IPS-20b (cell line): ENCODE data around the gene EXOSC2.

Experiments used
- H3K27ac ChIP-seq: one replicate; pipeline ENCODE4 v1.5.1; 2013; ENCODE audit warnings: low read length
- H3K27me3 ChIP-seq: 2 replicates; pipeline ENCODE4 v1.6.1; 2013; ENCODE audit warnings: mild to moderate bottlenecking, low read length, inconsistent platforms; ENCODE audit not compliant: insufficient read depth
- H3K36me3 ChIP-seq: 2 replicates; pipeline ENCODE4 v1.6.1; 2013; ENCODE audit warnings: low read depth, mild to moderate bottlenecking, inconsistent platforms, low read length, moderate library complexity; ENCODE audit not compliant: insufficient read depth
- H3K4me1 ChIP-seq: 2 replicates; pipeline ENCODE4 v1.6.1; 2013; ENCODE audit warnings: mild to moderate bottlenecking, control low read depth, inconsistent platforms, low read length, moderate library complexity; ENCODE audit not compliant: insufficient read depth
- H3K4me3 ChIP-seq: 2 replicates; pipeline ENCODE4 v1.5.1; 2013; ENCODE audit warnings: mild to moderate bottlenecking, low read length, inconsistent platforms
- H3K9ac ChIP-seq: 2 replicates; pipeline ENCODE4 v1.6.1; 2013; ENCODE audit warnings: low read depth, mild to moderate bottlenecking, inconsistent platforms, low read length, moderate library complexity
- H3K9me3 ChIP-seq: 2 replicates; pipeline ENCODE4 v1.6.1; 2013; ENCODE audit warnings: mild to moderate bottlenecking, low read depth, low read length, inconsistent platforms; ENCODE audit not compliant: insufficient read depth

The EXOSC2 gene

DNA sequence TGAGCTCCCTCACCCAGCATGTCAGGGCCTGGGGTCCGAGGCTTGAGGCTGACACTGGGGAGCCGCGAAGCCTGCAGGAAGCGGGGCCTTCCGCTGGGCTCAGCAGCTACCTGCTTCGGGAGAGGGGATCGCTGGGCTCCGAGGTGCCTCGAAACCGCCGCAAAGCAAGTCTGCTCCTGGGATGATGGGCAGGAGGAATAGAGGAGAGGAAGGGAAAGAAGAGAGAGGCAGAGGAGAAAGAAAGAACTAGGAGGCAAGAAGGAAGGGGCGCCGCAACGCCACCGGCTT lies 30.7 kb upstream of the EXOSC2 start:
- H3K4me3 ChIP-seq = no peak overlapping the region; the same call in 1 of the 2 replicates

DNA sequence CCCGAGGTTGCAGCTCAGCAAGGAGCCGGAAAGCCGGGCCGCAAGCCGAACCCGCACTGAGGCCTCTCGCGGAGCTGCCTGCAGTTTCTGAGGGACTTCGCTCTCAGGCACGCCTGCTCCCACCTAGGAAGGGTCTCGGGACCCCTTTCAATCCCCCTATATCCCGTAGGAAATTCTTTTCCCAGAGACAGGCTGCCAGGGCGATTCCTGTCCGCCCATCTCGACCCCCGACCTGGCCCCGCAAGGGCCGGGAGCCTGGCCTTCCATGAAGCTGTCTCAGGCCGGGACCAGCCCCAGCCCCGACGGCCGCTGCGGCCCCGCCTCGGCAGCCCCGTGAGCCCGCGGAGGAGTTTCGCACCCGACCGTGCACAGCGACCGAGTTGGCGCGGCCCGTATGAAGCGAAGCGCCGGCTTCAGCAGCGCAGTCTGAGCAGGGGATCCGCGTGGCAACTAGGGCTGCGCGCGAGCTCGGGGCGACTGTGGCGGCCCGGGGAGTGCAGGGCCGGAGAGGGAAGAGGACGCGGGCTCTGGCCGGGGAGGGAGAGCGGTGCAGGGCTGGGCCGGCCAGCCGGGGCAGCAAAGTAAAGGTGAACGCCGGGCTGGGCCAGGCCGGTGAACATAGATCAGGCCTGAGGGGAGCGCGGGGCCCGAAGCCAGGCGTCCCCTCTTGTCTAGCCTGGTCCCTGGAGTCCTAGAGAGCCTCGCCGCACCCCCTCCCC lies 30.2 kb upstream of the EXOSC2 start:
- Histone ChIP-seq H3K9ac (no peak overlapping the region), H3K36me3 (no peaks in the 10 kb centered on the region), H3K27ac (no peak overlapping the region), H3K4me1 (no peaks in the 10 kb centered on the region; the same call in 1 of the 2 replicates), H3K4me3 (peak overlapping the region; percentile 53; the same call in 1 of the 2 replicates), H3K27me3 (peaks cover 100% of the 10 kb centered on the region), H3K9me3 (peaks cover 17% of the 10 kb centered on the region)

More for the DNA sequence above, 30.7 kb upstream of the EXOSC2 start:
- no peaks in the 10 kb centered on the region for H3K36me3 ChIP-seq
- H3K27ac ChIP-seq = no peak overlapping the region
- no peaks in the 10 kb centered on the region; the same call in 1 of the 2 replicates for H3K4me1 ChIP-seq
- H3K9ac ChIP-seq = no peak overlapping the region
- H3K27me3 ChIP-seq = peaks cover 100% of the 10 kb centered on the region
- peaks cover 17% of the 10 kb centered on the region for H3K9me3 ChIP-seq

DNA sequence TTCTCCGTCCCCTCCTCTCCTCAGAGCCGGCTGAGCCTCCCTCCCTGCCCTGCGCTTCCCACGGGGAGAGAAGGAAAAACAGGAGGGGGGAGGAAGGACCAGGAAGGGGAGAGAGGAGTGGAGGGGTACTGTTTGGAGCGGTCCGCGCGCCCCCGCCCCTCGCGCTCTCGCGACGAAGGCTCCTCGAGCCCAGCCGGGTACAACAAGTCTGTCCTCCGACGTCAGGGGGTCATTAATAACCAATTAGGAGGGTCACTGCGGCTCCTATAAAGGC lies 29.7 kb upstream of the EXOSC2 start:
- peak overlapping the region; percentile 53; the same call in 1 of the 2 replicates for H3K4me3 ChIP-seq
- no peaks in the 10 kb centered on the region; the same call in 1 of the 2 replicates for H3K4me1 ChIP-seq
- H3K9ac ChIP-seq = no peak overlapping the region
- H3K9me3 ChIP-seq = peaks cover 14% of the 10 kb centered on the region
- no peak overlapping the region for H3K27ac ChIP-seq
- H3K27me3 ChIP-seq = peaks cover 100% of the 10 kb centered on the region
- H3K36me3 ChIP-seq = no peaks in the 10 kb centered on the region

DNA sequence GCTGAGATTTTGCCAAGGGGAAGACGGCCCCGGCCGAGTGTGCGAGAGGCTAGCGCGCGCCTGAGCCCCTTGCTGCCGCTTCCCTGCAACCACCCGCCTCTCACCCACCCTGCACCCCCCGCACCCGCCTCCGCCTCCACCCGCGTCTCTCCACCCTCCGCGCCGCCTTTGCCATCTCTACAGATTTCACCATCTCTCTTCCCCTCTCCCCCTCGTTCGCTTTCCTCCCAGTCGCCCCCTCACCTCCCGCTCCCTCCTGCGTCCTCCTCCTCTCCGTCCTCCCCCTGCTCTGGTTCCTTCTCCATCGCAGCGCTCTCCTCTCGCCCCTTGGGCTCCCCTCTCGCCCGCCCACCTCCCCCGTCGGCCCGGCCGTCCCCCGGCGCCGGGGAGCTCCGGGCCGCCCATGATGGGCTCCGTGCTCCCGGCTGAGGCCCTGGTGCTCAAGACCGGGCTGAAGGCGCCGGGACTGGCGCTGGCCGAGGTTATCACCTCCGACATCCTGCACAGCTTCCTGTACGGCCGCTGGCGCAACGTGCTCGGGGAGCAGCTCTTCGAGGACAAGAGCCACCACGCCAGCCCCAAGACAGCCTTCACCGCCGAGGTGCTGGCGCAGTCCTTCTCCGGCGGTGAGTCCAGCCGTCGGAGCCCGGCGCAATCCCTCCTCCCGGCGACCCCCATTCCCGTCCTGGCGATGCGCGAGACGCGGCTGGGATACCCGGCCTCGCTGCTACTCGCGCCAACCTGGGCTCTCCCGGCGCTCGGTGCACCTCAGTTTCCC lies 29.1 kb upstream of the EXOSC2 start, which contains the start of gene PRDM12:
PRDM12 (plus strand) TSS at position 344 of the 778 bp plus-strand sequence; CDS start at position 404, 60 bp downstream.
- Histone ChIP-seq H3K36me3 (no peaks in the 10 kb centered on the region), H3K27me3 (peaks cover 96% of the 10 kb centered on the region), H3K9ac (no peak within 1 kb of the TSS), H3K4me1 (no peaks in the 10 kb centered on the region; the same call in 1 of the 2 replicates), H3K27ac (no peak within 1 kb of the TSS), H3K4me3 (peak within 1 kb of the TSS; percentile 53; the same call in 1 of the 2 replicates), H3K9me3 (peaks cover 11% of the 10 kb centered on the region)

DNA sequence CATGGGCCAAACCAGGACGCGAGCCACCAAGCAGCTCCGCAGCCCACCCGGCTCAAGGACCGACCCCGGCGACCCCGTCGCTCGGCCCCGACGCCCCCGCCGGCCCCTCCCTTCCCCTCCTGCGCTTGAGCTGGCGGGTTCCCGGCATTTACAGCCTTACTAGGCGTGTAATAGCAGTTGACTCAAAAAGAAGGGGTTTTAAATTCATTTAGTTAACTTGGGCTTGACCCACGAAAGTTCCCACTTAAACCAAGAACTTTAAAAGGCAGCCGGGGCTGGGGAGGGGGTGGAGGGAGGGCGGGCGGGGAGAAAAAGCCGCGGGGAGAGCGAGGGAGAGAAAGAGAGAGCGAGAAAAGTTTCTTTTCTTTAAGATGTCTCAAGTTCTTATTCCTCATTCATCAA lies 28.6 kb upstream of the EXOSC2 start:
- H3K27ac ChIP-seq = no peak overlapping the region
- no peaks in the 10 kb centered on the region for H3K36me3 ChIP-seq
- no peak overlapping the region for H3K9ac ChIP-seq
- no peaks in the 10 kb centered on the region; the same call in 1 of the 2 replicates for H3K4me1 ChIP-seq
- peak overlapping the region; percentile 53; the same call in 1 of the 2 replicates for H3K4me3 ChIP-seq
- H3K9me3 ChIP-seq = peaks cover 11% of the 10 kb centered on the region
- H3K27me3 ChIP-seq = peaks cover 94% of the 10 kb centered on the region

DNA sequence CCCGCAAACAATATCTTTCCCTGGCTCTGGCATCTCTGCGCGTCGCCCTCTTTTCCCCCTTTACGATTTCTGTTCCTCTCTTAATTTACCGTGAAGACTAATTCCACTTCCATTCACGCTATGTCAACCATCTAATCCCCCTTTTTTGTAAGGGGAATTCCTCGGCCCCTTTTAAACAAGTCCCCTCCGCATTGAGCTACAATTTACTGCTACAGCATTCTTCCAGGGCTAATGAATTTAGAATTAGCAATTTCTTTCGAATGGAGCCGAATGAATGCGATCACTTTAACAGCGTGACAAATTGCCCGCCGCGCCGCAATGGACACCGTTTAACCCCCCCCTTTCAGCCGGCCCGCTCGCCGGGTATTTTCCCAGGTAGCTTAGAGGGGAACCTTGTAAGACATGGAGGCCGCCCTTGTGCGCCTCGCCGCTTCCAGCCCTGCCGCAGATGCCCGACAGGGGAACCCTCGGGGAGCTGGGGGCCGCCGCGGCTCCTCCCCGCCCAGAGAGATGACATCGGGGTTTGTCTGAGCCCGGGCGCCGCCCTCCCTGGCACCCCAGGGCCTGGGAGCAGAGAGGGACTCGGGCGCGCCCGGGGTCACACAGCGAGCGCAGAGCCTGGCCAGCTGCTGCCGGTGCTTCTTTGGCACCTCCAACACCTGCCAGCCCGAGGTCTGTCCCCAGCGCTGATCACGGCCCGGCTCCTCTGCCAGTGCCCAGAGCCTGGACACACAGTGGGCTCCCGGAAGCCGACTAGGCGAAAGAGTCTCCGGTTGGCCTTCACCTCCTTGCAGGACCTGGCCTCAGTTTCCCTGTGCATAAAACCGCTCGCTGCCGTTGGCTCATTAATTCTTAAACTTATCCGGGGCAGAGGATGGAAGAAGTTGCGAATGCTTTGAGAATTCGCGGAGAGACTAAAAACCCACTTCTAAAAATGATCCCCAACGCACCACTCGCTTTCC lies 27.9 kb upstream of the EXOSC2 start:
- H3K9me3 ChIP-seq = peaks cover 11% of the 10 kb centered on the region
- peak overlapping the region; percentile 21; the same call in 1 of the 2 replicates for H3K4me3 ChIP-seq
- no peak overlapping the region for H3K9ac ChIP-seq
- H3K4me1 ChIP-seq = no peaks in the 10 kb centered on the region; the same call in 1 of the 2 replicates
- H3K36me3 ChIP-seq = no peaks in the 10 kb centered on the region
- H3K27me3 ChIP-seq = peaks cover 94% of the 10 kb centered on the region
- H3K27ac ChIP-seq = no peak overlapping the region

DNA sequence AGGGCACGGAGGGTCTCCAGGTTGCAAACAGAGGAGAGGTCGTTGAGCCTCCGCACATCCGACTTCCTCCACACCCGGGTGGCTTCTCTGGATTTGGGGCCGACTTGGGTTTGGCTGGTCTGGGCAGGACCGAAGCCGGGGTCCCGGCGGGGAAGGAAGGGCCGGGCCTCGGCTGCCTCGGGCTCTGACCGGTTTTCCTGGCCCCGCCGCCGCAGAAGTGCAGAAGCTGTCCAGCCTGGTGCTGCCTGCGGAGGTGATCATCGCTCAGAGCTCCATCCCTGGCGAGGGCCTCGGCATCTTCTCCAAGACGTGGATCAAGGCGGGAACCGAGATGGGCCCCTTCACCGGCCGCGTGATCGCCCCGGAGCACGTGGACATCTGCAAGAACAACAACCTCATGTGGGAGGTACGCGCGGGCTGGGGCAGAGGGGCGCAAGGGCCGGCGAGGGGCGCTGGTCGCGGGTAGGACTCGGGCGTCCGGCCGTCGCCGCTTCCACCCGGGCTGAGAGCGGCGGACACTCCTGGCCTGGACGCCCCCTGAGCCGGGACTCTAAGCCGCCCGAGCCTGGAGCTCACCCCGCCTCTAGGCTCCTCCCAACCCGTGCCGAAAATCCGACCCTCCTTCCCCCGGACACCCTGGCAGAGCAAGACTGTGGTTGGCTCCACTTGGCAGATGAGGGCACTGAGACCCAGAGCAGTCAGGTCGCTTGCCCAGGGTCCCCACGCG lies 27.0 kb upstream of the EXOSC2 start:
- peaks cover 11% of the 10 kb centered on the region for H3K9me3 ChIP-seq

DNA sequence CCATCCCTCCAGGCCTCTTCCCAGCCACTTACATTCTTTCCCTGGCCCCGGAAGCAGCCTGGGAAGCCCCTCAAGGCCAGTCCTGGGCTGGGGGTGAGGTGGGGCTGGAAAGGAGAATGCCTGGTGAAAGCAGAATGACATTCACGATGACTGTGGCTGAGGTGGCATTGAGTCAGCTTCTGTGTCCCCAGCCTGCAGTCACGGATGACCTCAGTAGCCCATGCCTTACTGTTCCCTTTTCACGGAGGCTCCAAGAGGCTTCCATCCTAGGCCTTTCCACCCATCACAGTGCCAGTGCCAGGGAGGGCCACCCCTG lies 26.5 kb upstream of the EXOSC2 start:
- no peaks in the 10 kb centered on the region for H3K36me3 ChIP-seq
- H3K27ac ChIP-seq = no peak overlapping the region
- H3K4me1 ChIP-seq = no peaks in the 10 kb centered on the region; the same call in 1 of the 2 replicates
- H3K9ac ChIP-seq = no peak overlapping the region
- H3K9me3 ChIP-seq = peaks cover 11% of the 10 kb centered on the region
- peaks cover 93% of the 10 kb centered on the region for H3K27me3 ChIP-seq
- H3K4me3 ChIP-seq = no peak overlapping the region

More for the DNA sequence above, 27.0 kb upstream of the EXOSC2 start:
- H3K4me1 ChIP-seq = no peaks in the 10 kb centered on the region; the same call in 1 of the 2 replicates
- H3K36me3 ChIP-seq = no peaks in the 10 kb centered on the region
- H3K9ac ChIP-seq = no peak overlapping the region
- no peak overlapping the region for H3K27ac ChIP-seq
- peak overlapping the region; percentile 40; the same call in 1 of the 2 replicates for H3K4me3 ChIP-seq
- peaks cover 93% of the 10 kb centered on the region for H3K27me3 ChIP-seq

DNA sequence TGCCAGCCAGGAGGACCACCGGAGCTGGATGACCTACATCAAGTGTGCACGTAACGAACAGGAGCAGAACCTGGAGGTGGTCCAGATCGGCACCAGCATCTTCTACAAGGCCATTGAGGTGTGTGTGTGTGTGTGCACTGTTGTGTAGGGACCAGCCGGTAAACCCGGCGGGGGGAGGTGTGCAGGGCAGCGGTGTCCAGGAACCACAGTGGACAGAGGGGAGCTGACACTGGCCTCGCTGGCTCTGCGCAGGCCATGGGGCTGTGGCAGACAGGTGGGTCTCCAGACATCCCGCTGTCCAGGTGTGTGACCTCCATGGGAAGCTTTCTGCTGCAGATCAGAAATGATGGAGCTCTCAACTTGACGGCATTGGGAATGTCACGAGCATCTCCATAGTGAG lies 25.4 kb upstream of the EXOSC2 start:
- H3K36me3 ChIP-seq = no peaks in the 10 kb centered on the region
- peaks cover 91% of the 10 kb centered on the region for H3K27me3 ChIP-seq

DNA sequence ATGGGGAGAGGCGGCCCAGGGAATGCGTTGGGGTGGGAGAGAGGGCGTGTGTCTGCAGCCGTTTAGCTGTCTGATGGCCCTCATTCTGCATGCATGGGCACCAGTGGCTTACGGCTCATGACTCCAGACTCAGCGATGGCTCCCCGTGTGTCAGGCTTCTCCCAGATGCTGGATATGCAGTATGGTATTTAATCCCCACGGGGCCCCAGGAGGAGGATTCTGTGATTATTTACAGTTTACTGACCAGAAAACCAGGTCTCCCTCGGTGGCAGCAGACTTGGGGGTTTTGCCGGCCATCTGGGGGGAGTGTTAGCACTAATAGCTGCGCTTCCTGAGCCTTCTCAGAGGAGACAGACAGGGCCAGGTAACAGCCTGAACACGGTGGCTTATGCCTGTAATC lies 24.9 kb upstream of the EXOSC2 start:
- H3K4me3 ChIP-seq = no peak overlapping the region
- peaks cover 87% of the 10 kb centered on the region for H3K27me3 ChIP-seq
- peaks cover 5% of the 10 kb centered on the region for H3K9me3 ChIP-seq
- no peaks in the 10 kb centered on the region for H3K36me3 ChIP-seq
- no peaks in the 10 kb centered on the region; the same call in 1 of the 2 replicates for H3K4me1 ChIP-seq
- no peak overlapping the region for H3K9ac ChIP-seq
- no peak overlapping the region for H3K27ac ChIP-seq

More for the DNA sequence above, 25.4 kb upstream of the EXOSC2 start:
- no peak overlapping the region for H3K27ac ChIP-seq
- peaks cover 5% of the 10 kb centered on the region for H3K9me3 ChIP-seq
- H3K4me3 ChIP-seq = no peak overlapping the region
- H3K4me1 ChIP-seq = no peaks in the 10 kb centered on the region; the same call in 1 of the 2 replicates
- H3K9ac ChIP-seq = no peak overlapping the region

DNA sequence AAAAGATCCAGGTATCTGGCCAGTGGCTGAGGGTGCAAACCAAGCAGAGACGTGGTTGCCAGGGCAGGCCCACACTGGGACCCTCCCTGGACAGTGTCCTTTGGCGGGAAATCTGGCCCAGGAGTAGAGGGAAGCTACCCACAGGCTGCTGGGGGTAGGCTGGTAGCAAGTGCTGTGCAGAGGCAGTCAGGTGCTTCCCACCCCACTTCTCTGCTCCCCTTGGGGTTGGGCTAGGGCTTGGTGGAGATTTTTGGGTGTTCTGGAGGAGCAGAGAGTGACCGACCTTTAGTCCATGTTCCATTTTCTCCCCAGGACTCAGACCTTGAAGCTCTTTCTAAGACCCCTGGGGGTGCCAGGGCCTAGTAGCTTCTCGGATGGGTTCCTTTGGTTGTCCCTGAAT lies 23.6 kb upstream of the EXOSC2 start:
- Histone ChIP-seq H3K27ac (no peak overlapping the region), H3K27me3 (peaks cover 74% of the 10 kb centered on the region), H3K4me1 (no peaks in the 10 kb centered on the region; the same call in 1 of the 2 replicates), H3K9me3 (peaks cover 5% of the 10 kb centered on the region), H3K9ac (no peak overlapping the region), H3K36me3 (no peaks in the 10 kb centered on the region), H3K4me3 (no peak overlapping the region)
